ENCODE results near the gene KIAA1191.
"Not testable (repeated sequence)": the region's sequence is repeated elsewhere in the genome, so short reads cannot be mapped to it uniquely, and the experiment has no call there.

KIAA1191 gene

GRCh38 chr5:176317534-176318374, 43.8 kb downstream of the KIAA1191 start:
- DNase-seq (ENCODE audit: low spot score) = no peak

DNA sequence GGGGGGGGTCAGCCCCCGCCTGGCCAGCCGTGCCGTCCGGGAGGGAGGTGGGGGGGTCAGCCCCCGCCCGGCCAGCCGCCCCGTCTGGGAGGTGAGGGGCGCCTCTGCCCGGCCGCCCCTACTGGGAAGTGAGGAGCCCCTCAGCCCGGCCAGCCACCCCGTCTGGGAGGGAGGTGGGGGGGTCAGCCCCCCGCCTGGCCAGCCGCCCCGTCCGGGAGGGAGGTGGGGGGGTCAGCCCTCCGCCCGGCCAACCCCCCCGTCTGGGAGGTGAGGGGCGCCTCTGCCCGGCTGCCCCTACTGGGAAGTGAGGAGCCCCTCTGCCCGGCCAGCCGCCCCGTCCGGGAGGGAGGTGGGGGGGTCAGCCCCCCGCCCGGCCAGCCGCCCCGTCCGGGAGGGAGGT, 56.2 kb downstream of the KIAA1191 start:
- not testable (repeated sequence) for DNase-seq (ENCODE audit: low spot score)

All from ecto neural progenitor cell (in vitro differentiated cells).